SH-SY5Y (cell line): ENCODE measurements around the gene RANBP17.

ENCODE experiments used
- GATA2 ChIP-seq: IDR thresholded peaks from 2 replicates; pipeline ENCODE4 v1.6.1; 2011; ENCODE audit warnings: mild to moderate bottlenecking, low read depth, low read length
- GATA3 ChIP-seq: IDR thresholded peaks from 2 replicates; pipeline ENCODE4 v1.6.1; 2011; ENCODE audit warnings: low read depth, mild to moderate bottlenecking, low read length, moderate library complexity

- TF ChIP-seq GATA3: no peak
- no peak for TF ChIP-seq GATA2
These were observed 1.4 kb upstream of the RANBP17 start for GRCh38 chr5:170860415-170860814.
